Nucleus accumbens (tissue), 56 donors: Measurements from ENCODE around the gene RAB17.

ENCODE experiments used
- DNase-seq, 56 donors: peaks; one replicate each; lab custom pipeline; 2025; lab: John Stamatoyannopoulos, UW

RAB17 gene

GRCh38 chr2:237546040-237546875 lies 44.3 kb downstream of the RAB17 start:
- no peak for DNase-seq

- no peak for DNase-seq
Measured at GRCh38 chr2:237542001-237542704, 48.4 kb downstream of the RAB17 start.

GRCh38 chr2:237541243-237541642 lies 49.3 kb downstream of the RAB17 start:
- no peak for DNase-seq

GRCh38 chr2:237540823-237541222 lies 49.7 kb downstream of the RAB17 start:
- DNase-seq, result no peak

- no peak for DNase-seq
Measured at GRCh38 chr2:237540223-237540775, 50.2 kb downstream of the RAB17 start.

GRCh38 chr2:237539681-237540080 lies 50.9 kb downstream of the RAB17 start:
- DNase-seq, result no peak

- no peak for DNase-seq
Measured at GRCh38 chr2:237538901-237539300, 51.6 kb downstream of the RAB17 start.

- DNase-seq, result no peak
Measured at GRCh38 chr2:237538001-237538720, 52.4 kb downstream of the RAB17 start.

GRCh38 chr2:237536617-237537016 lies 53.9 kb downstream of the RAB17 start:
- DNase-seq, result no peak

- no peak for DNase-seq
Measured at GRCh38 chr2:237536083-237536415, 54.5 kb downstream of the RAB17 start.

- DNase-seq, result no peak
Measured at GRCh38 chr2:237535385-237536082, 55.0 kb downstream of the RAB17 start.

- no peak for DNase-seq
Measured at GRCh38 chr2:237534380-237534779, 56.2 kb downstream of the RAB17 start.

GRCh38 chr2:237533668-237534161 lies 56.8 kb downstream of the RAB17 start:
- DNase-seq, result no peak

GRCh38 chr2:237532160-237532559 lies 58.4 kb downstream of the RAB17 start:
- no peak for DNase-seq

GRCh38 chr2:237530472-237531433 lies 59.8 kb downstream of the RAB17 start:
- no peak for DNase-seq

- DNase-seq, result peak in 2 of 56 donors; percentile 9 to 16
Measured at GRCh38 chr2:237529452-237530402, 60.8 kb downstream of the RAB17 start.

GRCh38 chr2:237527766-237528165 lies 62.8 kb downstream of the RAB17 start:
- DNase-seq, result no peak

GRCh38 chr2:237527233-237527632 lies 63.3 kb downstream of the RAB17 start:
- DNase-seq, result no peak
